SH-SY5Y (cell line): Measurements from ENCODE around the gene LMF1.

ENCODE experiments used
- GATA2 ChIP-seq: IDR thresholded peaks from 2 replicates; pipeline ENCODE4 v1.6.1; 2011; ENCODE audit warnings: mild to moderate bottlenecking, low read depth, low read length
- GATA3 ChIP-seq: IDR thresholded peaks from 2 replicates; pipeline ENCODE4 v1.6.1; 2011; ENCODE audit warnings: low read depth, mild to moderate bottlenecking, low read length, moderate library complexity

LMF1 gene

DNA sequence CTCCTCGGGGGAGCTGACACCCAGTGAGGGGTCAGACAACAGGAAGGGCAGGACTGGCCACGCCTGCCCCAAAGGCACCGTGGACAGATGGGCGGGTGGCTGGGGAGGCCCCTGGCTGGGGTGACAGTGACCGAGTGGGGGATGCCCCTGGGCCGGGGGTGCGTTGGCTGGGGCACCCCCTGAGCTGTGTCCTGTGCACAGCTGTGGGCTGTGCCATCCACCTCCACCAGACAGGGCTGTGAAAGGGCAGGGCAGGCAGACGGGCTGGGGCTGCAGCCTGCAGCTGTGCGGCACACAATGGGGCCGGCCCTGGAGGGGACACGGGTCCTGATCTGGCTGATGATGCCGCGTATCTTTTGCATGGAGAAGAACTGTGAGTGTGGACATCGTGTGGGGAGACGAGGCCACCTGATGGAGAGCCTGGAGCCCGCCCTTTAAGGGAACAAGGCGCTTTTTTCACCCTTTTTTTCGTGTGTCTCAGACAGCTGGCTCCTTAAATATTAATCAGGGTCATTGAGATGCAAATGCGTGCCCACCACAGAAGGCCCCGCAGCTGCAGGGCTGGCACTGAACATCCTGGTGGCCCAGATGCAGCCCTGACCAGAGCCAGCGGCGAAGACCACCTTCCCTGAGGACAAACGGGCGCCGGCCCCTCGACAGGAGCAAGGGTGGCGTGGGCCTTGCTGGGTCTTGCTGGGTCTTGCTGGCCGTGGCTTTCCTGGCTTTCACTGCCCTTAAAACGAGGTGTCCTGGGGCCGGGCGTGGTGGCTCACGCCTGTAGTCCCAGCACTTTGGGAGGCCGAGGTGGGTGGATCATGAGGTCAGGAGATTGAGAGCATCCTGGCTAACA, 127.8 kb downstream of the LMF1 start:
- no peak for TF ChIP-seq GATA3
- no peak for TF ChIP-seq GATA2

- TF ChIP-seq GATA3 (no peak), GATA2 (no peak)
Observed at GRCh38 chr16:842061-842476, 128.7 kb downstream of the LMF1 start.

GRCh38 chr16:841455-842060, 129.2 kb downstream of the LMF1 start:
- TF ChIP-seq GATA3: no peak
- no peak for TF ChIP-seq GATA2

DNA sequence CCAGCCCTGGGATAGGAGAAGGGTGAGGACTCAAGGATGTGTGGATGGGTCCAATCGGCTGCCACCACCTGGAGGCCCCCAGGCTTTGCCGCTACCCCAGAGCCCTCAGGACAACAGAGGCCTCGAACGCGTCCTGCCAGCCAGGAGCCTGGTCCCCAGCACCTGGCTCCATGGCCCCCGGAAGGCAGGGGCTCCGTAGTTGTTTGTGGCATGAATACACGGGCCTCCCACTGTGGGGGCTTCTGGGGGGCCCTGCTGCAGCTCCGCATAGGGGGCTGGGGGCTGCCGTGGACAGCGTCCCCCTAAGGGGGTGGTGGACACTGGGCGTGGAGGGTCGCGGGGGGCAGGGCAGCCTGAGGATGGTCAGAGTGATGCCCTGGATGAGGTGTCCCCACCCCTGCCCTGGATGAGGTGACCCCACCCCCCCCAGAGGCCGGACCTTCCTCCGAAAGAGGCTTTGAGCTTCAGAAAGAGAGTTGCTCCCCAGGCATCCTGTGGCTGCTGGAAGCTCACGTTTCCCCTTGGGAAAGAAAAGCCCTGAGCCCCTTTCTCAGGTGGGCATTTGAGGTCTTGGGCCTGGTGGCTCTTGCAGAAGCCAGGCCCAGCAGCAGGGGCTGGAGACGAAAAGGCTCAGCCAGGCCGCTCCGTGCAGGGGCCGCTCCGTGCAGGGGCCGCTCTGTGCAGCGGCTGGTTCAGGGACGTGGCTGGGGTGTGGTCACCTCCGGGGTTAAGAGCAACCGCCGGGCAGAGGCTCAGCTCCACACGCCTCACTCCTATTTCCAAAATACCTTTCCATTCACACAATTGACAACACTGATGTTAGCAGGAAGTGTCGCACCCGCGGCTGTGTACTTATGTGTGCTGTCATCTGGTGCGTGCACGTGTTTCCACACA, 130.0 kb downstream of the LMF1 start:
- TF ChIP-seq GATA3: no peak
- no peak for TF ChIP-seq GATA2

GRCh38 chr16:839643-840408, 131.0 kb downstream of the LMF1 start:
- TF ChIP-seq GATA2 (no peak), GATA3 (no peak)

DNA sequence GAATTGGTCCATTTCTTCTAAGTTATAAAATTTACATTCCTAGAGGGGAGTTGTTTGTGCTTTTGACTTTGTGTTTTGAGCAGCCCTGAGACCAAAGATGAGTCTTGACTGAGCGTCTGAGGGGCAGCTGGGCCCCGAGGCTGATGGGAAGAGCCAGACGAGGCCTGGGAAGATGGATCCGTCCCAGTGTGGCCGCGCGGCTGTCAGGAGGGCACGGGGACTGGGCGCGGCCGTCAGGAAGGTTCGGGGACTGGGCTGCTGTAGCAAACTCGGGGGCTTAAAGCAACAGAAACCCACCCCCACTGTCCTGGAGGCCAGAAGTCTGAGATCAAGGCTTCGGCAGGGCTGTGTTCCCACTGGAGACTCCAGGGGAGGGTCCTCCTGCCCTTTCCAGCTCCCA, 132.0 kb downstream of the LMF1 start:
- TF ChIP-seq GATA2 (no peak), GATA3 (no peak)

GRCh38 chr16:836221-836620, 134.6 kb downstream of the LMF1 start:
- TF ChIP-seq GATA3 (no peak), GATA2 (no peak)

DNA sequence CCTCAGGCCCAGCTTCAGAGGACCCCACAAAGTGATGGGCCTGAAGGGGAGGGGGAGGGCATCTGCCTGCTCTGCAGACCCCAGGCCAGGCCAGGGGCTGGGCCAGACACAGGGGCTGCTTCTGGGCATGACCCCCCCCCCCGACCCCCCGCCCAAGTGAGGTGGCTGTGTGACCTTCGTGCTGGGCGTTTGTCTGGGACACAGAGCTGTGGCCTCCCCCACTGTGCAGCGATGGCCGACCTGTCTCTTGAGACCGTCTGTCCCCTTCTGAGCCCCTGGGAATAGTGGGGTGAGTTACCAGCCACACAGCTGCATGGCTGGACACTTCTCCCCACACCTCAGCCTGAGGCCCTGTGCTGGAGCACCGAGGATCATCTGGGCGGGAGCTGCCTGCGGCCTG, 135.4 kb downstream of the LMF1 start:
- TF ChIP-seq GATA3 (no peak), GATA2 (no peak)

DNA sequence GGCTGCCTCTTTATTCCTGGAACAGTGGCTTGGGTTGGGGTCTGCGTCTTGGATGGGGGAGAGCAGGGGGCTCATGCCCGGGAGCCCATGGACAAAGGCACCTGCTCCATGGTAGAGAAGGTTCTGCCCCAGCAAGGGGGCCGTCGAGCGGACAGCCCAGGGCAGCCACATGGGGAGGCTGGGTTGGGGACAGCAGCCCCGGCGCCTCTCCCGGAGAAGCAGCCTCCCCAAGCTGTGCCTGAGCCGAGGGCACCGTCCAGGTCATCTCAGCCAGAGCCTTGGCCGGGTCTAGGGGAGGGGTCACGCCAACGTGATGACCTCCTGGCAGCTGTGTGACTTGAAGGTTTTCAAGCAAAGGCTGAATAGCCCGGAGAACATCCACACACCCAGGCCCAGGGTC, 137.4 kb downstream of the LMF1 start:
- no peak for TF ChIP-seq GATA2
- no peak for TF ChIP-seq GATA3

- TF ChIP-seq GATA2 (no peak), GATA3 (no peak)
Observed at GRCh38 chr16:832652-833336, 138.0 kb downstream of the LMF1 start.

- TF ChIP-seq GATA2: no peak
- TF ChIP-seq GATA3: no peak
Observed at GRCh38 chr16:831571-832413, 139.0 kb downstream of the LMF1 start.

DNA sequence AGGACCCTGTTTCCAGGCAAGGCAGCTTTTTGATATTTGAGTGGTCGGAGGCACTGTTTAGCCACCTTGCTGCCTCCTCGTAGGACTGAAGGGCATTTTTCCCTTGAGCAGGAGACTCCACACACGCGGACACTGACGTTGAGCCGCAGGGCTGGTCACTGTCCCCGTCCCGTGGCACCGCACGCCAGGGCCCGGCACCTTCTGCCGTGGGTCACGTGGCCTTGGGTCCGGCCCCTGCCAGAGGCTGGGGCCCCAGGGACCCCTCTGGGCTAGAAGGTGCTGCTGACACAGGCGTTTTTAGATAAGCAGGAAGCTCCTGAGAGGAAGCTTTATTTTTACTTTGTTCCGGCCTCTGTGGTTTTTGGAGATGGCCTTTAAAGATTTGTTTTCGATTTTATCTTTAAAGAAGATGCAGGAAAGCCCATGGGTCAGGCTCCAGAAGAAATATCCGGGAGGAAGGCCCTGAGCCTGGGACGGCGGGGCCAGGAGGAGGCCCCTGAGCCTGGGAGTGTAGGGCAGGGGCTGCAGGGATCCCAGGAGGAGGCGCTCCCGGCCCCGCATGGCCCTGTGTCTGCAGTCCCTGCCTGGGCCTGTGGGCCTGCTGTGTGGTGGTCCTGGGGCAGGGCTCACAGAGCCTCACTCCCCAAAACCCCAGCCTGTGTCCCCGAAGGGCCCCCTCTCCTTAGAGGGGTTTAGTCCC, 139.8 kb downstream of the LMF1 start:
- TF ChIP-seq GATA2 (no peak), GATA3 (no peak)
